Activated CD8-positive, alpha-beta memory T cell treated with anti-CD3 and anti-CD28 coated beads, Interleukin-2, amount 50 U/mL, for 1 hour (primary cell): ENCODE measurements around the gene ZNF750.
"Not testable (repeated sequence)": the region's sequence is repeated elsewhere in the genome, so short reads cannot be mapped to it uniquely, and the experiment has no call there.

Experiments used
- DNase-seq: peaks from one replicate; pipeline ENCODE4 v3.0.0-alpha.2; 2020; ENCODE audit errors: extremely low read depth

Gene ZNF750

GRCh38 chr17:82793974-82794630 lies 45.7 kb downstream of the ZNF750 start:
- no peak for DNase-seq

GRCh38 chr17:82791532-82791931 lies 48.3 kb downstream of the ZNF750 start:
- DNase-seq: no peak

- no peak for DNase-seq
These were observed 49.4 kb downstream of the ZNF750 start for GRCh38 chr17:82790391-82790790.

GRCh38 chr17:82789806-82790205 lies 50.0 kb downstream of the ZNF750 start:
- no peak for DNase-seq

GRCh38 chr17:82789051-82789592 lies 50.7 kb downstream of the ZNF750 start:
- no peak for DNase-seq

- no peak for DNase-seq
These were observed 51.4 kb downstream of the ZNF750 start for GRCh38 chr17:82788206-82789001.

GRCh38 chr17:82787081-82787848 lies 52.6 kb downstream of the ZNF750 start:
- no peak for DNase-seq

- DNase-seq: no peak
These were observed 53.4 kb downstream of the ZNF750 start for GRCh38 chr17:82786427-82786826.

- DNase-seq: not testable (repeated sequence)
These were observed 54.2 kb downstream of the ZNF750 start for GRCh38 chr17:82785581-82785980.

GRCh38 chr17:82783498-82783897 lies 56.3 kb downstream of the ZNF750 start:
- DNase-seq: no peak

- no peak for DNase-seq
These were observed 57.1 kb downstream of the ZNF750 start for GRCh38 chr17:82782657-82783207.

- DNase-seq: peak; percentile 55
These were observed 57.9 kb downstream of the ZNF750 start for GRCh38 chr17:82781894-82782274.

GRCh38 chr17:82780971-82781893 lies 58.6 kb downstream of the ZNF750 start:
- DNase-seq: no peak

- no peak for DNase-seq
These were observed 59.6 kb downstream of the ZNF750 start for GRCh38 chr17:82780195-82780594.

GRCh38 chr17:82779541-82779940 lies 60.3 kb downstream of the ZNF750 start:
- no peak for DNase-seq
